GM12878 (cell line): ENCODE data around the gene METTL14. TPM values are rescaled to one million over a fixed set of nuclear protein-coding genes. Genes with fewer than 3 reads are reported as not detected.

Experiments used
- ATAC-seq: fragments of 200-7000 bp; cut with Tn5 transposase; 3 replicates; pipeline ENCODE4 v1.9.1; 2020; ENCODE audit warnings: mild to moderate bottlenecking, moderate library complexity
- BruUV-seq: library from RNA; stranded (reverse); fragments of 400-500 nt; replicated peaks from 2 replicates; lab custom pipeline; 2021; lab: Mats Ljungman, UMichigan
- CTCF ChIA-PET: fragments of 300-600 bp; sonication (Branson Sonifier 250); formaldehyde crosslinking; extraction: SDS; loops from one replicate; lab custom pipeline; 2021; ENCODE audit warnings: inconsistent platforms; lab: Yijun Ruan, JAX
- POLR2A ChIA-PET: fragments of 350-600 bp; formaldehyde crosslinking; extraction: SDS; loops from one replicate; lab custom pipeline; 2021; ENCODE audit warnings: inconsistent platforms; lab: Charles Lee
- RAD21 ChIA-PET: fragments of 300-600 bp; sonication (Branson Sonifier 250); formaldehyde crosslinking; loops from one replicate; lab custom pipeline; 2023; ENCODE audit warnings: antibody characterized with exemption; ENCODE audit not compliant: unreplicated experiment; lab: Charles Lee
- SMC1A ChIA-PET: fragments of 300-600 bp; sonication (Branson Sonifier 250); formaldehyde crosslinking; loops from one replicate; lab custom pipeline; 2023; ENCODE audit not compliant: unreplicated experiment, uncharacterized antibody; lab: Charles Lee
- DNase-seq: peaks from one replicate; pipeline ENCODE4 v3.0.0-alpha.2; 2011; ENCODE audit warnings: low read depth, low spot score
- FAIRE-seq: peaks from 3 replicates; lab custom pipeline; 2011; peaks lifted over from hg19 to GRCh38; lab: Jason Lieb, UNC
- H2AFZ ChIP-seq: 2 replicates; pipeline ENCODE4 v1.6.0; 2011; ENCODE audit warnings: low read depth, low read length, control low read depth; ENCODE audit not compliant: control insufficient read depth
- H3K27ac ChIP-seq: 2 replicates; pipeline ENCODE4 v1.5.1; 2011; ENCODE audit warnings: control low read depth; ENCODE audit not compliant: control insufficient read depth, insufficient read depth
- H3K27me3 ChIP-seq, 2 experiments: replicated peaks in 1 of 2; 2 replicates each; pipeline versions ENCODE4 v1.6.0 to v1.6.1; 2011; ENCODE audit warnings: low read length in 1 of 2; ENCODE audit not compliant: control insufficient read depth in 2 of 2, insufficient read depth in 2 of 2
- H3K36me3 ChIP-seq, 2 experiments: 2 replicates each; pipeline ENCODE4 v1.5.1; 2011; ENCODE audit warnings: low read length in 1 of 2; ENCODE audit not compliant: control insufficient read depth in 2 of 2, insufficient read depth in 2 of 2
- H3K4me1 ChIP-seq: 2 replicates; pipeline ENCODE4 v1.6.1; 2011; ENCODE audit warnings: mild to moderate bottlenecking, low read length, moderate library complexity, mixed read lengths; ENCODE audit not compliant: control insufficient read depth, insufficient read depth
- H3K4me2 ChIP-seq: 2 replicates; pipeline ENCODE4 v1.6.0; 2011; ENCODE audit warnings: control low read depth; ENCODE audit not compliant: control insufficient read depth, insufficient read depth
- H3K4me3 ChIP-seq: fragments of 200-600 bp; sonication (generic); 2 replicates; pipeline ENCODE4 v1.5.1; 2016
- H3K79me2 ChIP-seq: 2 replicates; pipeline ENCODE4 v1.6.0; 2011; ENCODE audit warnings: low read length; ENCODE audit not compliant: control insufficient read depth, insufficient read depth
- H3K9ac ChIP-seq: 2 replicates; pipeline ENCODE4 v1.8.0; 2011; ENCODE audit warnings: low read length, control low read depth, mixed read lengths; ENCODE audit not compliant: control insufficient read depth, insufficient read depth
- H3K9me3 ChIP-seq: replicated peaks from 3 replicates; pipeline ENCODE4 v1.5.1; 2011; ENCODE audit warnings: mild to moderate bottlenecking, low read length; ENCODE audit not compliant: control insufficient read depth, insufficient read depth
- H4K20me1 ChIP-seq: 2 replicates; pipeline ENCODE4 v1.6.0; 2011; ENCODE audit not compliant: control insufficient read depth, insufficient read depth
- BRCA1 ChIP-seq: IDR thresholded peaks from 2 replicates; pipeline ENCODE4 v1.6.1; 2011; ENCODE audit warnings: low read depth, low read length, improper control_type of control experiment
- CBX5 ChIP-seq: sonication (generic); IDR thresholded peaks from 2 replicates; pipeline ENCODE4 v1.6.1; 2016; ENCODE audit warnings: low read depth, moderate library complexity, mild to moderate bottlenecking, inconsistent platforms
- CREM ChIP-seq: IDR thresholded peaks from 2 replicates; pipeline ENCODE4 v1.6.1; 2014; ENCODE audit warnings: antibody characterized with exemption, low read depth
- FOXM1 ChIP-seq: IDR thresholded peaks from 2 replicates; pipeline ENCODE4 v1.6.1; 2012; ENCODE audit warnings: low read depth, mild to moderate bottlenecking, inconsistent platforms, low read length, moderate library complexity
- IRF3 ChIP-seq: fragments of 450-650 bp; IDR thresholded peaks from 2 replicates; pipeline ENCODE4 v1.6.1; 2014; ENCODE audit warnings: mild to moderate bottlenecking
- LARP7 ChIP-seq: fragments of 450-650 bp; IDR thresholded peaks from 2 replicates; pipeline ENCODE4 v1.6.1; 2017; ENCODE audit warnings: mild to moderate bottlenecking
- MXI1 ChIP-seq: fragments of 150-350 bp; IDR thresholded peaks from 2 replicates; pipeline ENCODE4 v1.6.1; 2011; ENCODE audit warnings: low read depth, mild to moderate bottlenecking, inconsistent platforms, low read length, improper control_type of control experiment
- PKNOX1 ChIP-seq: fragments of 450-650 bp; IDR thresholded peaks from 2 replicates; pipeline ENCODE4 v1.6.1; 2016; ENCODE audit warnings: mild to moderate bottlenecking
- POLR2A ChIP-seq: IDR thresholded peaks from 2 replicates; pipeline ENCODE4 v1.6.1; 2011; ENCODE audit warnings: low read depth, mild to moderate bottlenecking, low read length
- POLR2AphosphoS5 ChIP-seq: IDR thresholded peaks from 2 replicates; pipeline ENCODE4 v1.6.1; 2011; ENCODE audit warnings: mild to moderate bottlenecking, low read length, inconsistent platforms
- SPI1 ChIP-seq: IDR thresholded peaks from 2 replicates; pipeline ENCODE4 v1.6.1; 2011; ENCODE audit warnings: low read depth, mild to moderate bottlenecking, low read length, moderate library complexity, borderline replicate concordance; ENCODE audit not compliant: insufficient read depth
- TAF1 ChIP-seq: IDR thresholded peaks from 2 replicates; pipeline ENCODE4 v1.6.1; 2011; ENCODE audit warnings: mild to moderate bottlenecking, low read depth, low read length, borderline replicate concordance
- ZNF217 ChIP-seq: fragments of 450-650 bp; IDR thresholded peaks from 2 replicates; pipeline ENCODE4 v1.6.1; 2017; ENCODE audit warnings: antibody characterized with exemption, mild to moderate bottlenecking
- WGBS: methylation state at CpG from one replicate; pipeline ENCODE4 v1.1.6; 2016; ENCODE audit warnings: low lambda C conversion rate; ENCODE audit not compliant: insufficient replicate concordance, insufficient coverage; ENCODE audit errors: missing lambda C conversion rate; 5-methylcytosine and 5-hydroxymethylcytosine counted together
- in situ Hi-C: fragments of 300-500 bp; cut with MboI; formaldehyde crosslinking; loops from 9 replicates; pipeline ENCODE4 v1.14.3; 2018; ENCODE audit warnings: mixed read lengths
- intact Hi-C: fragments of 100-400 bp; cut with micrococcal nuclease; formaldehyde crosslinking; loops from one replicate; pipeline ENCODE4 v1.14.2; 2022; ENCODE audit not compliant: unreplicated experiment
- polyA plus RNA-seq, 11 experiments: library from polyadenylated mRNA; depleted of rRNA in 4 of 11; unstranded in 6 of 11; stranded (reverse) in 5 of 11; fragments of >200 nt; fragmentation: Nextera tagmentation in 4 of 11; fragmentation: Illumina TruSeq in 1 of 11; extraction: Ambion mirVana in 4 of 11; extraction: Trizol in 1 of 11; gene quantifications; 1 replicate in 1 of 11; 2 replicates in 10 of 11; pipeline versions ENCODE4 v1.2.1 to v1.2.3, GENCODE V29; 2011 to 2016; ENCODE audit warnings: inconsistent platforms in 2 of 11, missing spikeins in 2 of 11, low read depth in 1 of 11
- total RNA-seq, 4 experiments: library from RNA; depleted of rRNA in 3 of 4; stranded (reverse); fragments of >200 nt in 3 of 4; fragmentation: Illumina TruSeq in 1 of 4; extraction: Trizol in 1 of 4; gene quantifications; 2 replicates each; pipeline versions ENCODE4 v1.2.1 to v1.2.3, GENCODE V29; 2013 to 2021
- TF ChIP-seq, protein P1 (sequence below): IDR thresholded peaks from 2 replicates; pipeline ENCODE4 v1.6.1; 2012; ENCODE audit warnings: mild to moderate bottlenecking, low read depth, low read length
- TF ChIP-seq, protein P2 (sequence below): fragments of 450-650 bp; IDR thresholded peaks from 2 replicates; pipeline ENCODE4 v1.6.1; 2017; ENCODE audit warnings: mild to moderate bottlenecking, moderate library complexity

METTL14 gene
- total and polyA plus RNA-seq, 10 of the 15 experiments (the other 5 are each of a cell fraction or from before 2014, with no cell fraction given): 11.2 to 44.9 (median 27.6) TPM

DNA sequence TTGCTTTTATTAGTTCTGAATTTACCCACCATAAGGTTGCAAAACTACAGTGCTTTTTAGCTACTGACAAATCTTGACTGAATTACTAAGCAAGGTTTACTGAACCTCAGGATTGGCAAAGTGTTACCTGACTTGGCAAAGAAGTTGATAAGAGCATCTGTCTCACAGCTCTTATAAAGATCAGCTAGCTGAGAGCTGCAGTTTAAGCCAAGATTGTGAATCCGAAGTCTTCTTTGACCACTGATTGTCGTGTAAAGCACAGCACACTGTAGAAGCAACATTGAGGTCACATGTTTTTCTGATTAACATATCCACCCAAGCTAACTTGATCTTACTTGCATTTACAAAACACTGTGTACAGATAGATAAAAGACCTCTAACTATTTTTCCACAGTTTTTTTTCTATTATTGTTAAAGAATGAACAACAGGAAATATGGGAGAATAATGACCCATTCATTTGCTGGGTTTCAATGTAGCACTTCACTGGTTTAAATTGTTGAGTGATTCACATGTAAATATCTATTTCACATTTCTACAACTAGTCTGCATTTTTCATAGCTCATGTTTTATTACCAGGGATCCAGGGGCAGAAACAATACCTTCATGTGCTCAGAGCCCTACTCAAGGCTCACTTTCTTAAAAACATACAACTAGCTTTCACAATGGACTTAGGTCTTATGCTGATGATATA is 54.0 kb downstream of the METTL14 start:
- H3K79me2 ChIP-seq: no peaks in the 10 kb centered on the region
- POLR2A ChIA-PET: no interaction called here
- TF ChIP-seq LARP7 (no peak), POLR2AphosphoS5 (no peak), BRCA1 (no peak), PKNOX1 (no peak), CREM (no peak), IRF3 (no peak), FOXM1 (no peak), ZNF217 (no peak), TAF1 (no peak), POLR2A (no peak), MXI1 (no peak), CBX5 (no peak), SPI1 (no peak)
- TF ChIP-seq, protein P1, sequence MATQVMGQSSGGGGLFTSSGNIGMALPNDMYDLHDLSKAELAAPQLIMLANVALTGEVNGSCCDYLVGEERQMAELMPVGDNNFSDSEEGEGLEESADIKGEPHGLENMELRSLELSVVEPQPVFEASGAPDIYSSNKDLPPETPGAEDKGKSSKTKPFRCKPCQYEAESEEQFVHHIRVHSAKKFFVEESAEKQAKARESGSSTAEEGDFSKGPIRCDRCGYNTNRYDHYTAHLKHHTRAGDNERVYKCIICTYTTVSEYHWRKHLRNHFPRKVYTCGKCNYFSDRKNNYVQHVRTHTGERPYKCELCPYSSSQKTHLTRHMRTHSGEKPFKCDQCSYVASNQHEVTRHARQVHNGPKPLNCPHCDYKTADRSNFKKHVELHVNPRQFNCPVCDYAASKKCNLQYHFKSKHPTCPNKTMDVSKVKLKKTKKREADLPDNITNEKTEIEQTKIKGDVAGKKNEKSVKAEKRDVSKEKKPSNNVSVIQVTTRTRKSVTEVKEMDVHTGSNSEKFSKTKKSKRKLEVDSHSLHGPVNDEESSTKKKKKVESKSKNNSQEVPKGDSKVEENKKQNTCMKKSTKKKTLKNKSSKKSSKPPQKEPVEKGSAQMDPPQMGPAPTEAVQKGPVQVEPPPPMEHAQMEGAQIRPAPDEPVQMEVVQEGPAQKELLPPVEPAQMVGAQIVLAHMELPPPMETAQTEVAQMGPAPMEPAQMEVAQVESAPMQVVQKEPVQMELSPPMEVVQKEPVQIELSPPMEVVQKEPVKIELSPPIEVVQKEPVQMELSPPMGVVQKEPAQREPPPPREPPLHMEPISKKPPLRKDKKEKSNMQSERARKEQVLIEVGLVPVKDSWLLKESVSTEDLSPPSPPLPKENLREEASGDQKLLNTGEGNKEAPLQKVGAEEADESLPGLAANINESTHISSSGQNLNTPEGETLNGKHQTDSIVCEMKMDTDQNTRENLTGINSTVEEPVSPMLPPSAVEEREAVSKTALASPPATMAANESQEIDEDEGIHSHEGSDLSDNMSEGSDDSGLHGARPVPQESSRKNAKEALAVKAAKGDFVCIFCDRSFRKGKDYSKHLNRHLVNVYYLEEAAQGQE: no peak
- TF ChIP-seq, protein P2, sequence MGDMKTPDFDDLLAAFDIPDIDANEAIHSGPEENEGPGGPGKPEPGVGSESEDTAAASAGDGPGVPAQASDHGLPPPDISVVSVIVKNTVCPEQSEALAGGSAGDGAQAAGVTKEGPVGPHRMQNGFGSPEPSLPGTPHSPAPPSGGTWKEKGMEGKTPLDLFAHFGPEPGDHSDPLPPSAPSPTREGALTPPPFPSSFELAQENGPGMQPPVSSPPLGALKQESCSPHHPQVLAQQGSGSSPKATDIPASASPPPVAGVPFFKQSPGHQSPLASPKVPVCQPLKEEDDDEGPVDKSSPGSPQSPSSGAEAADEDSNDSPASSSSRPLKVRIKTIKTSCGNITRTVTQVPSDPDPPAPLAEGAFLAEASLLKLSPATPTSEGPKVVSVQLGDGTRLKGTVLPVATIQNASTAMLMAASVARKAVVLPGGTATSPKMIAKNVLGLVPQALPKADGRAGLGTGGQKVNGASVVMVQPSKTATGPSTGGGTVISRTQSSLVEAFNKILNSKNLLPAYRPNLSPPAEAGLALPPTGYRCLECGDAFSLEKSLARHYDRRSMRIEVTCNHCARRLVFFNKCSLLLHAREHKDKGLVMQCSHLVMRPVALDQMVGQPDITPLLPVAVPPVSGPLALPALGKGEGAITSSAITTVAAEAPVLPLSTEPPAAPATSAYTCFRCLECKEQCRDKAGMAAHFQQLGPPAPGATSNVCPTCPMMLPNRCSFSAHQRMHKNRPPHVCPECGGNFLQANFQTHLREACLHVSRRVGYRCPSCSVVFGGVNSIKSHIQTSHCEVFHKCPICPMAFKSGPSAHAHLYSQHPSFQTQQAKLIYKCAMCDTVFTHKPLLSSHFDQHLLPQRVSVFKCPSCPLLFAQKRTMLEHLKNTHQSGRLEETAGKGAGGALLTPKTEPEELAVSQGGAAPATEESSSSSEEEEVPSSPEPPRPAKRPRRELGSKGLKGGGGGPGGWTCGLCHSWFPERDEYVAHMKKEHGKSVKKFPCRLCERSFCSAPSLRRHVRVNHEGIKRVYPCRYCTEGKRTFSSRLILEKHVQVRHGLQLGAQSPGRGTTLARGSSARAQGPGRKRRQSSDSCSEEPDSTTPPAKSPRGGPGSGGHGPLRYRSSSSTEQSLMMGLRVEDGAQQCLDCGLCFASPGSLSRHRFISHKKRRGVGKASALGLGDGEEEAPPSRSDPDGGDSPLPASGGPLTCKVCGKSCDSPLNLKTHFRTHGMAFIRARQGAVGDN: no peak

More for the DNA sequence above, 54.0 kb downstream of the METTL14 start:
- BruUV-seq: no TSS peak
- ChIA-PET SMC1A (interaction anchor here (1.9 kb wide), 1 partner anchor 32 kb away, joined by 5 read pairs; no protein-coding TSS in a partner anchor), RAD21 (no interaction called here), CTCF (interaction anchor here (0.9 to 1.5 kb wide), 5 partner anchors 18 to 152 kb away, joined by 3 to 4 read pairs (median 3); no protein-coding TSS in a partner anchor)
- Histone ChIP-seq H3K4me3 (no peak overlapping the region), H2AFZ (no peak overlapping the region), H3K36me3 (peaks cover 3 to 32% of the 10 kb centered on the region in 2 experiments), H3K27ac (no peak overlapping the region), H3K4me1 (no peaks in the 10 kb centered on the region), H3K27me3 (no peaks in the 10 kb centered on the region), H4K20me1 (no peaks in the 10 kb centered on the region), H3K4me2 (no peak overlapping the region), H3K9me3 (no peaks in the 10 kb centered on the region), H3K9ac (no peak overlapping the region)
- FAIRE-seq (no peak), ATAC-seq (no peak), DNase-seq (no peak)
- in situ Hi-C loops (no loop called here), intact Hi-C loops (no loop called here)
- WGBS: 95% methylated on average over 2 of the region's 2 CpGs
